Prostate gland (tissue), 2 donors: ENCODE results near the gene PILRA.
"Not testable (repeated sequence)": the region's sequence is repeated elsewhere in the genome, so short reads cannot be mapped to it uniquely, and the experiment has no call there.

Experiments used
- CTCF ChIP-seq, 4 experiments: fragments of 200-600 bp in 2 of 4; fragments of 450-650 bp in 2 of 4; sonication (generic) in 2 of 4; IDR thresholded peaks; 1 replicate in 3 of 4; 2 replicates in 1 of 4; pipeline ENCODE4 v1.5.1; 2016 to 2019; ENCODE audit warnings: antibody characterized with exemption in 4 of 4, mild to moderate bottlenecking in 2 of 4, moderate library complexity in 2 of 4
- POLR2A ChIP-seq: fragments of 450-650 bp; IDR thresholded peaks from one replicate; pipeline ENCODE4 v1.6.1; 2016; ENCODE audit warnings: antibody characterized with exemption, mild to moderate bottlenecking
- POLR2AphosphoS5 ChIP-seq: sonication (generic); formaldehyde crosslinking; IDR thresholded peaks from one replicate; pipeline ENCODE4 v1.6.1; 2017; ENCODE audit warnings: antibody characterized with exemption

GRCh38 chr7:100373870-100374598 is 747 bp downstream of the PILRA start:
- TF ChIP-seq CTCF (IDR thresholded peaks at IDR 0.05); POLR2A; POLR2AphosphoS5: not testable (repeated sequence)
